GM18873 (cell line): ENCODE data around the gene C1orf174.

Experiments
- ATAC-seq: cut with Tn5 transposase; IDR thresholded peaks from one replicate; pipeline ENCODE4 v1.9.1; 2021; ENCODE audit warnings: mild to moderate bottlenecking, moderate library complexity, moderate number of reproducible peaks; ENCODE audit not compliant: unreplicated experiment, low FRiP score

Gene C1orf174

GRCh38 chr1:3846541-3846940 lies 53.5 kb downstream of the C1orf174 start:
- no peak for ATAC-seq

DNA sequence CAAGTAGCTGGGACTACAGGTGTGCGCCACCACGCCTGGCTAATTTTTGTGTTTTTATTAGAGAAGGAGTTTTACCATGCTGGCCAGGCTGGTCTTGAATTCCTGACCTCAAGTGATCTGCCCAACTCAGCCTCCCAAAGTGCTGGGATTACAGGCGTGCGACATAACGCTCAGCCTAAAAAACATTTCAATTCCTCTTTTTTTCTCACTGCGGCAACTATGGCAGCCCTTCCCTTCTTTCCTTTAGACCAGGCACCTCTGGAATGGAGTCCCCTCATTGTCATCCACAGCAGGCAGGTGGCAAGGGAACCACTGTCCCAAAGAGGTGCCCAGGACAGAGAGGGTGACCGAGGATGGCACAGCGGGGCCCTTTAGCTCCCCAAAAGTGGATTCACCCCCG lies 57.2 kb downstream of the C1orf174 start:
- no peak for ATAC-seq

GRCh38 chr1:3841491-3841890 lies 58.6 kb downstream of the C1orf174 start:
- no peak for ATAC-seq
